H9 (cell line): ENCODE results near the gene MOBP. TPM values are rescaled to one million over a fixed set of nuclear protein-coding genes. Genes with fewer than 3 reads are reported as not detected.

Experiments
- DNase-seq: peaks from one replicate; pipeline ENCODE4 v3.0.0-alpha.2; 2017
- H2AFZ ChIP-seq: one replicate; pipeline ENCODE4 v1.6.1; 2013; ENCODE audit warnings: mild to moderate bottlenecking, low read length, control low read depth, moderate library complexity
- H2AK5ac ChIP-seq: 2 replicates; pipeline ENCODE4 v1.6.1; 2013; ENCODE audit warnings: low read length, control low read depth, mixed read lengths; ENCODE audit not compliant: insufficient read length
- H2BK120ac ChIP-seq: one replicate; pipeline ENCODE4 v1.6.1; 2013; ENCODE audit warnings: low read depth, mild to moderate bottlenecking, low read length, control low read depth, inconsistent platforms; ENCODE audit not compliant: poor library complexity, severe bottlenecking
- H2BK12ac ChIP-seq: 2 replicates; pipeline ENCODE4 v1.6.1; 2013; ENCODE audit warnings: low read length, control low read depth, mixed read lengths, low read depth; ENCODE audit not compliant: insufficient read length
- H2BK15ac ChIP-seq: 2 replicates; pipeline ENCODE4 v1.6.1; 2013; ENCODE audit warnings: low read depth, low read length, control low read depth
- H2BK20ac ChIP-seq: one replicate; pipeline ENCODE4 v1.6.1; 2013; ENCODE audit warnings: low read depth, mild to moderate bottlenecking, low read length, control low read depth, inconsistent platforms; ENCODE audit not compliant: poor library complexity, severe bottlenecking
- H2BK5ac ChIP-seq: 2 replicates; pipeline ENCODE4 v1.6.1; 2013; ENCODE audit warnings: low read length, control low read depth, mixed read lengths; ENCODE audit not compliant: insufficient read length
- H3K14ac ChIP-seq: 2 replicates; pipeline ENCODE4 v1.6.1; 2013; ENCODE audit warnings: low read length, control low read depth; ENCODE audit not compliant: insufficient read depth
- H3K18ac ChIP-seq: 2 replicates; pipeline ENCODE4 v1.6.1; 2013; ENCODE audit warnings: low read depth, mild to moderate bottlenecking, mixed read lengths, low read length, control low read depth; ENCODE audit not compliant: insufficient read length
- H3K23ac ChIP-seq: 2 replicates; pipeline ENCODE4 v1.6.1; 2013; ENCODE audit warnings: low read length, control low read depth, mixed read lengths, low read depth; ENCODE audit not compliant: insufficient read length
- H3K23me2 ChIP-seq: 2 replicates; pipeline ENCODE4 v1.6.1; 2013; ENCODE audit warnings: low read depth, mild to moderate bottlenecking, mixed read lengths, low read length, control low read depth; ENCODE audit not compliant: insufficient read length, poor library complexity, severe bottlenecking
- H3K27ac ChIP-seq: 2 replicates; pipeline ENCODE4 v1.5.1; 2013; ENCODE audit warnings: low read length, control low read depth, mixed read lengths, low read depth; ENCODE audit not compliant: insufficient read length
- H3K27me3 ChIP-seq: 2 replicates; pipeline ENCODE4 v1.6.1; 2013; ENCODE audit warnings: low read length, control low read depth, inconsistent platforms; ENCODE audit not compliant: insufficient read depth
- H3K4ac ChIP-seq: 2 replicates; pipeline ENCODE4 v1.6.1; 2013; ENCODE audit warnings: low read depth, mild to moderate bottlenecking, control low read depth, inconsistent platforms, low read length, moderate library complexity
- H3K4me1 ChIP-seq: 2 replicates; pipeline ENCODE4 v1.6.1; 2013; ENCODE audit warnings: low read length, control low read depth, inconsistent platforms; ENCODE audit not compliant: insufficient read depth
- H3K4me2 ChIP-seq: 2 replicates; pipeline ENCODE4 v1.6.1; 2013; ENCODE audit warnings: low read length, control low read depth, mixed read lengths; ENCODE audit not compliant: insufficient read length, insufficient read depth
- H3K56ac ChIP-seq: 2 replicates; pipeline ENCODE4 v1.6.1; 2013; ENCODE audit warnings: low read depth, mild to moderate bottlenecking, mixed read lengths, low read length, control low read depth; ENCODE audit not compliant: insufficient read length
- H3K79me1 ChIP-seq: 2 replicates; pipeline ENCODE4 v1.6.1; 2013; ENCODE audit warnings: low read depth, mild to moderate bottlenecking, moderate library complexity, low read length, control low read depth, inconsistent platforms; ENCODE audit not compliant: insufficient read depth, poor library complexity, severe bottlenecking
- H3K79me2 ChIP-seq: 2 replicates; pipeline ENCODE4 v1.6.1; 2013; ENCODE audit warnings: low read length, control low read depth, inconsistent platforms; ENCODE audit not compliant: insufficient read depth
- H3K9ac ChIP-seq: 2 replicates; pipeline ENCODE4 v1.6.1; 2013; ENCODE audit warnings: low read length, control low read depth, mixed read lengths; ENCODE audit not compliant: insufficient read length; ENCODE audit errors: extremely low read depth
- H3K9me3 ChIP-seq: one replicate; pipeline ENCODE4 v1.6.1; 2013; ENCODE audit warnings: low read depth, low read length, inconsistent platforms; ENCODE audit not compliant: control insufficient read depth
- H3T11ph ChIP-seq: one replicate; pipeline ENCODE4 v1.6.1; 2013; ENCODE audit warnings: mild to moderate bottlenecking, low read length, control low read depth, inconsistent platforms
- H4K20me1 ChIP-seq: one replicate; pipeline ENCODE4 v1.6.1; 2013; ENCODE audit not compliant: control insufficient read depth, insufficient read length, insufficient read depth
- H4K5ac ChIP-seq: 2 replicates; pipeline ENCODE4 v1.6.1; 2013; ENCODE audit warnings: low read depth, mild to moderate bottlenecking, mixed read lengths, low read length, control low read depth; ENCODE audit not compliant: insufficient read length
- H4K8ac ChIP-seq: replicated peaks from 2 replicates; pipeline ENCODE4 v1.6.1; 2013; ENCODE audit warnings: low read length, control low read depth, mixed read lengths, low read depth; ENCODE audit not compliant: insufficient read length
- H4K91ac ChIP-seq: 2 replicates; pipeline ENCODE4 v1.6.1; 2013; ENCODE audit warnings: low read depth, mild to moderate bottlenecking, moderate library complexity, mixed read lengths, low read length, control low read depth; ENCODE audit not compliant: insufficient read length
- H3K27ac Mint-ChIP-seq, 3 experiments: 2 replicates in 2 of 3; 3 replicates in 1 of 3; pipeline ENCODE4 v1.8.0; 2020 to 2021; ENCODE audit warnings: mixed read lengths in 3 of 3, mild to moderate bottlenecking in 1 of 3, moderate library complexity in 1 of 3
- H3K27me3 Mint-ChIP-seq: 2 replicates; pipeline ENCODE4 v1.8.0; 2021; ENCODE audit warnings: low read depth, mild to moderate bottlenecking, moderate library complexity, mixed read lengths
- H3K36me3 Mint-ChIP-seq, 3 experiments: 2 replicates in 2 of 3; 3 replicates in 1 of 3; pipeline ENCODE4 v1.8.0; 2020 to 2021; ENCODE audit warnings: low read depth in 3 of 3, mixed read lengths in 3 of 3; ENCODE audit not compliant: insufficient read depth in 1 of 3
- H3K4me1 Mint-ChIP-seq, 2 experiments: 2 replicates each; pipeline ENCODE4 v1.8.0; 2020; ENCODE audit warnings: mixed read lengths in 2 of 2
- H3K4me3 Mint-ChIP-seq, 2 experiments: 2 replicates in 1 of 2; 3 replicates in 1 of 2; pipeline ENCODE4 v1.8.0; 2020 to 2021; ENCODE audit warnings: mild to moderate bottlenecking in 2 of 2, mixed read lengths in 2 of 2, moderate library complexity in 1 of 2
- H3K9me3 Mint-ChIP-seq, 2 experiments: 2 replicates in 1 of 2; 3 replicates in 1 of 2; pipeline ENCODE4 v1.8.0; 2020; ENCODE audit warnings: mild to moderate bottlenecking in 2 of 2, mixed read lengths in 2 of 2, moderate library complexity in 1 of 2
- CTCF ChIP-seq: fragments of 200-600 bp; sonication (generic); conservative IDR thresholded peaks from 3 replicates; pipeline ENCODE4 v1.8.0; 2021; ENCODE audit warnings: antibody characterized with exemption, mild to moderate bottlenecking
- WGBS: extraction: QIAGEN DNeasy Blood & Tissue Kit; methylation state at CpG from one replicate; pipeline ENCODE4 v1.1.7; 2013; ENCODE audit warnings: missing lambda C conversion rate, low lambda C conversion rate, mixed read lengths; ENCODE audit not compliant: insufficient read length; ENCODE audit errors: extremely low coverage; 5-methylcytosine and 5-hydroxymethylcytosine counted together
- total RNA-seq: library from RNA; stranded (reverse); gene quantifications from 2 replicates; pipeline ENCODE4 v1.2.1, GENCODE V29; 2021

Gene MOBP
- total RNA-seq, 1 experiment from 2014 or later = not detected

GRCh38 chr3:39550354-39551051 lies 83.0 kb downstream of the MOBP start:
- Mint-ChIP-seq H3K27ac (no peak overlapping the region; a peak in 1 of 7 replicates), H3K4me1 (peaks cover 6 to 13% of the 10 kb centered on the region in 2 experiments; a peak in 3 of 4 replicates), H3K36me3 (peaks cover 4 to 21% (median 4%) of the 10 kb centered on the region in 3 experiments; a peak in 6 of 7 replicates), H3K27me3 (peaks cover 2% of the 10 kb centered on the region; the same call in 1 of the 2 replicates), H3K4me3 (no peak overlapping the region), H3K9me3 (peaks cover 22 to 28% of the 10 kb centered on the region in 2 experiments; a peak in 4 of 5 replicates)
- Histone ChIP-seq H2AFZ (no peak overlapping the region), H3K56ac (no peak overlapping the region), H3K4ac (no peak overlapping the region), H2BK5ac (no peak overlapping the region), H3K14ac (no peak overlapping the region), H3K9me3 (no peaks in the 10 kb centered on the region), H2AK5ac (no peak overlapping the region), H3K18ac (no peak overlapping the region), H3K9ac (no peak overlapping the region), H4K8ac (no peak overlapping the region), H2BK20ac (no peak overlapping the region), H2BK15ac (no peak overlapping the region), H3K27ac (no peak overlapping the region), H3K23me2 (no peaks in the 10 kb centered on the region), H4K91ac (no peak overlapping the region), H4K5ac (no peak overlapping the region), H2BK12ac (no peak overlapping the region), H3K79me2 (no peaks in the 10 kb centered on the region), H4K20me1 (no peaks in the 10 kb centered on the region), H3K4me2 (no peak overlapping the region), H3K27me3 (no peaks in the 10 kb centered on the region), H3T11ph (no peak overlapping the region), H3K79me1 (no peaks in the 10 kb centered on the region), H3K23ac (no peak overlapping the region), H3K4me1 (no peaks in the 10 kb centered on the region), H2BK120ac (no peak overlapping the region)
- no peak for DNase-seq
- TF ChIP-seq CTCF = no peak
- no CpG with 5 or more reads among the region's 8 CpGs for WGBS

Other genes starting within 250 kb of the MOBP start
- gene CX3CR1, start 187.6 kb upstream of the MOBP start, total RNA-seq = 0.09 TPM in 1 of 2 replicates, not detected in the other
- gene CCR8, start 138.0 kb upstream of the MOBP start, total RNA-seq = 0.31 and 0.64 TPM in 2 replicates
- 47.9 and 48.2 TPM in 2 replicates for gene SLC25A38, start 84.3 kb upstream of the MOBP start, total RNA-seq
- 2,077 and 2,145 TPM in 2 replicates for gene RPSA, start 61.0 kb upstream of the MOBP start, total RNA-seq